HG03378 (cell line): ENCODE results near the gene MZT2B.
"Not testable (repeated sequence)": the region's sequence is repeated elsewhere in the genome, so short reads cannot be mapped to it uniquely, and the experiment has no call there.

Experiments used
- ATAC-seq: cut with Tn5 transposase; IDR thresholded peaks from one replicate; pipeline ENCODE4 v1.9.1; 2021; ENCODE audit warnings: mild to moderate bottlenecking, moderate library complexity; ENCODE audit not compliant: unreplicated experiment

MZT2B gene

GRCh38 chr2:130169896-130170295 lies 12.2 kb upstream of the MZT2B start:
- ATAC-seq: no peak

- ATAC-seq: not testable (repeated sequence)
Observed at GRCh38 chr2:130174866-130175265, 7.2 kb upstream of the MZT2B start.

GRCh38 chr2:130180404-130181324 lies 1.4 kb upstream of the MZT2B start:
- not testable (repeated sequence) for ATAC-seq

- peak; percentile 62 for ATAC-seq
Observed at GRCh38 chr2:130181325-130181879, 660 bp upstream of the MZT2B start, which contains the start of gene SMPD4. Gene SMPD4, minus strand, starts transcription at chr2:130181602. Its CDS starts 5,010 bp downstream, at chr2:130176592.

- ATAC-seq: not testable (repeated sequence)
Observed at GRCh38 chr2:130182826-130183511, 907 bp downstream of the MZT2B start.

GRCh38 chr2:130183512-130184373 lies 1.7 kb downstream of the MZT2B start:
- ATAC-seq: no peak

GRCh38 chr2:130185436-130185835 lies 3.4 kb downstream of the MZT2B start:
- ATAC-seq: no peak

GRCh38 chr2:130185896-130186295 lies 3.8 kb downstream of the MZT2B start:
- no peak for ATAC-seq

- ATAC-seq: no peak
Observed at GRCh38 chr2:130186391-130186790, 4.3 kb downstream of the MZT2B start.

GRCh38 chr2:130187268-130187667 lies 5.2 kb downstream of the MZT2B start:
- ATAC-seq: no peak

- ATAC-seq: not testable (repeated sequence)
Observed at GRCh38 chr2:130187859-130188792, 6.1 kb downstream of the MZT2B start.

GRCh38 chr2:130188958-130189357 lies 6.9 kb downstream of the MZT2B start:
- not testable (repeated sequence) for ATAC-seq

- no peak for ATAC-seq
Observed at GRCh38 chr2:130190237-130190636, 8.2 kb downstream of the MZT2B start.

- not testable (repeated sequence) for ATAC-seq
Observed at GRCh38 chr2:130191319-130191718, 9.3 kb downstream of the MZT2B start.

- not testable (repeated sequence) for ATAC-seq
Observed at GRCh38 chr2:130192451-130192850, 10.4 kb downstream of the MZT2B start.

- ATAC-seq: not testable (repeated sequence)
Observed at GRCh38 chr2:130193824-130194223, 11.8 kb downstream of the MZT2B start.

GRCh38 chr2:130195089-130195635 lies 13.1 kb downstream of the MZT2B start:
- ATAC-seq: not testable (repeated sequence)

GRCh38 chr2:130196052-130196451 lies 14.0 kb downstream of the MZT2B start:
- not testable (repeated sequence) for ATAC-seq

GRCh38 chr2:130198343-130198742 lies 16.3 kb downstream of the MZT2B start, which contains the start of gene TUBA3E:
Gene TUBA3E, minus strand, starts transcription at chr2:130198439. Its CDS starts 79 bp downstream, at chr2:130198360.
- ATAC-seq: no peak
